ENCODE measurements around the gene KCNN3.

DNA sequence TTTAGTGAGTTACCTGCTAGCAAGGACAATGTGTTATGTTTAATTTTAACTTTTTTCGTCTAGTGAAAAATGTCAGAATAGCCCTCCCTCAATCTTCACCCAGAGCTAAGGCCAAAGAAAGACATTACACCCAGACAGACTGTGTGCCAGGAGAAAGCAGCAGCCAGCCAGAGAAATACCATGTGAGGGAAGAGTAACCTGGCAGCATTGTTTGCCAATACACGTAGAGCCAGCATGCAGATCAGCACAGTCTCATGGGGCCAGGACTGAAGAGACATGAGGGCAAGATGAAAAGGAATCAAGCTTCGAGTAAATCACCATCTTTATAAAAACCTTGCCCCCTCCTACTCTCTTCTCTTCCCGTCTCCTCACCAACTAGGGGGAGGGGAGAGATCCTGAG, 173.6 kb downstream of the KCNN3 start:
- TF ChIP-seq, protein P1, sequence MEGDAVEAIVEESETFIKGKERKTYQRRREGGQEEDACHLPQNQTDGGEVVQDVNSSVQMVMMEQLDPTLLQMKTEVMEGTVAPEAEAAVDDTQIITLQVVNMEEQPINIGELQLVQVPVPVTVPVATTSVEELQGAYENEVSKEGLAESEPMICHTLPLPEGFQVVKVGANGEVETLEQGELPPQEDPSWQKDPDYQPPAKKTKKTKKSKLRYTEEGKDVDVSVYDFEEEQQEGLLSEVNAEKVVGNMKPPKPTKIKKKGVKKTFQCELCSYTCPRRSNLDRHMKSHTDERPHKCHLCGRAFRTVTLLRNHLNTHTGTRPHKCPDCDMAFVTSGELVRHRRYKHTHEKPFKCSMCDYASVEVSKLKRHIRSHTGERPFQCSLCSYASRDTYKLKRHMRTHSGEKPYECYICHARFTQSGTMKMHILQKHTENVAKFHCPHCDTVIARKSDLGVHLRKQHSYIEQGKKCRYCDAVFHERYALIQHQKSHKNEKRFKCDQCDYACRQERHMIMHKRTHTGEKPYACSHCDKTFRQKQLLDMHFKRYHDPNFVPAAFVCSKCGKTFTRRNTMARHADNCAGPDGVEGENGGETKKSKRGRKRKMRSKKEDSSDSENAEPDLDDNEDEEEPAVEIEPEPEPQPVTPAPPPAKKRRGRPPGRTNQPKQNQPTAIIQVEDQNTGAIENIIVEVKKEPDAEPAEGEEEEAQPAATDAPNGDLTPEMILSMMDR (IDR thresholded peaks at IDR 0.05; ENCODE audit: insufficient read depth, low read length), result no peak
- TF ChIP-seq POLR2AphosphoS5 (IDR thresholded peaks at IDR 0.05; ENCODE audit: low read depth), result no peak
- TF ChIP-seq, protein P2, sequence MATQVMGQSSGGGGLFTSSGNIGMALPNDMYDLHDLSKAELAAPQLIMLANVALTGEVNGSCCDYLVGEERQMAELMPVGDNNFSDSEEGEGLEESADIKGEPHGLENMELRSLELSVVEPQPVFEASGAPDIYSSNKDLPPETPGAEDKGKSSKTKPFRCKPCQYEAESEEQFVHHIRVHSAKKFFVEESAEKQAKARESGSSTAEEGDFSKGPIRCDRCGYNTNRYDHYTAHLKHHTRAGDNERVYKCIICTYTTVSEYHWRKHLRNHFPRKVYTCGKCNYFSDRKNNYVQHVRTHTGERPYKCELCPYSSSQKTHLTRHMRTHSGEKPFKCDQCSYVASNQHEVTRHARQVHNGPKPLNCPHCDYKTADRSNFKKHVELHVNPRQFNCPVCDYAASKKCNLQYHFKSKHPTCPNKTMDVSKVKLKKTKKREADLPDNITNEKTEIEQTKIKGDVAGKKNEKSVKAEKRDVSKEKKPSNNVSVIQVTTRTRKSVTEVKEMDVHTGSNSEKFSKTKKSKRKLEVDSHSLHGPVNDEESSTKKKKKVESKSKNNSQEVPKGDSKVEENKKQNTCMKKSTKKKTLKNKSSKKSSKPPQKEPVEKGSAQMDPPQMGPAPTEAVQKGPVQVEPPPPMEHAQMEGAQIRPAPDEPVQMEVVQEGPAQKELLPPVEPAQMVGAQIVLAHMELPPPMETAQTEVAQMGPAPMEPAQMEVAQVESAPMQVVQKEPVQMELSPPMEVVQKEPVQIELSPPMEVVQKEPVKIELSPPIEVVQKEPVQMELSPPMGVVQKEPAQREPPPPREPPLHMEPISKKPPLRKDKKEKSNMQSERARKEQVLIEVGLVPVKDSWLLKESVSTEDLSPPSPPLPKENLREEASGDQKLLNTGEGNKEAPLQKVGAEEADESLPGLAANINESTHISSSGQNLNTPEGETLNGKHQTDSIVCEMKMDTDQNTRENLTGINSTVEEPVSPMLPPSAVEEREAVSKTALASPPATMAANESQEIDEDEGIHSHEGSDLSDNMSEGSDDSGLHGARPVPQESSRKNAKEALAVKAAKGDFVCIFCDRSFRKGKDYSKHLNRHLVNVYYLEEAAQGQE (IDR thresholded peaks at IDR 0.05; ENCODE audit: insufficient replicate concordance, low read depth), result no peak
